Inflammatory macrophage treated with lipopolysaccharide for 4 hours (primary cell): ENCODE data around the gene IGFBP4.

Experiments
- DNase-seq: peaks from one replicate; pipeline ENCODE4 v3.0.0-alpha.2; 2020

Gene IGFBP4

DNA sequence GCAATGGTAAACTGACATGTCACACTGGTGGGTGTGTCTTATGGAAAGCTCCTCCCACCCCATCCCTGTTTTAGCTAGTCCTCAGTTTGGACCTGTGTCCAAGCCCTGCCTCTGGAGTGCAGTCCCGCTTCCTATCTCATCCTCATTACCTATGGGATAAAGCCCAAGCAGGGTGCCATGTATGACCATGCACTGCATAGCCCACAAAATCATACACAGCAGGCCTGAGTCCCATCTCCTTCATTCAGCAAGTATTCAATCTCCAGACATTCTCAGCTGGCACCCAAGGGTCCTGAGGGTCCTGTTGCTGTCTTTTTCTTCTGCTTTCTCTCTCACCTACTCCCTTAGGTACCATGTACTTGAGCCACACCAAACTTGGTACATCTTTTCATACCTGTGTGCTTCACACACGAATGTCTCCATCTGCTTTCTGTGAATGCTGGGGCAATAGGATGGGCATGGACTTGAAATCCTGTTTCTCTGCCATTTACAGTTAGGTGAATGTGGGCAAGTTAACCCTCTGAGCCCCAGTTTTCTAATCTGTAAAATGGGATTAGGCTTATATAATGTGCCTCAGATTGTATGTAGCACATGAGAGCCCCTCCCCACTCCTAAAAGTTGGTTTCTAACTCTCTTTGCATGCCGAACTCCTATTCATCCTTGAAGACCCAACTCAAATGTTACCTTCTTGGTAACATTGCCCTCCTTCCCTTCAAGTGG, 29.6 kb downstream of the IGFBP4 start:
- DNase-seq = no peak

DNA sequence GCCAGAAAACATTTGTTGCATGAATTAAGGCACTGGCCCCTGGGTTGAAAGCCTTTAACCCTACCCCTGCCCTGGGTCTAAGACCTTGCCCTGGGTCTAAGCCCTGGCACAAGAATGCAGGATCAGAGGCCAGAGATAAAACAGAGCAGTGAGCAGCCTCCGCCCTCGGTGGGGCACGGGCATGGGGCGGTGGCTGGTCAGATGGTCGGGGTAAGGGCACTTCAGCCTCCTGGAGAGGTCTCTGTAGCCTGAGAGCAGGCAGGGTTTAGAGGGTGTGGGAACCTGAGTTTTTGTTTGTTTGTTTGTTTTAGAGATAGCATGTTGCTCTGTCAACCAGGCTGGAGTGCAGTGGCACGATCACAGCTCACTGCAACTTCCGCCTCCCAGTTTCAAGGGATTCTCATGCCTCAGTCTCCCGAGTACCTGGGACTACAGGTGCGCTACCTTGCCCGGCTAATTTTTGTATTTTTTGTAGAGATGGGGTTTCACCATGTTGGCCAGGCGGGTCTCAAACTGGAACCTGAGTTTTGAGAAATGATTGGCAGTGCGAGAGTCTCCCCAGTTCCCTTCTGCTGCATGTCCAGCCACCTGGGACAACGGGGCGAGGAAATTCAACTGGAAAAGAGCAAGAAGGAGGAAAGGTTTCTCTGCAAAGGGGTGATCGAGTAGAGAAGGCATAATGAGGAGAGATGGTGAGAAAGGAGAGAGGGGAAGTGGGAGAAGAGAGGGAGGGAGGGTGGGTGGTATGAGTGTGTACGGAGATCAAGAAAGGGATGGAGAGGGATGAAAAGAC, 30.5 kb downstream of the IGFBP4 start:
- DNase-seq = no peak

GRCh38 chr17:40474419-40475002, 31.3 kb downstream of the IGFBP4 start:
- DNase-seq = no peak

GRCh38 chr17:40475234-40475908, 32.1 kb downstream of the IGFBP4 start:
- no peak for DNase-seq

GRCh38 chr17:40477796-40478195, 34.5 kb downstream of the IGFBP4 start:
- no peak for DNase-seq

DNA sequence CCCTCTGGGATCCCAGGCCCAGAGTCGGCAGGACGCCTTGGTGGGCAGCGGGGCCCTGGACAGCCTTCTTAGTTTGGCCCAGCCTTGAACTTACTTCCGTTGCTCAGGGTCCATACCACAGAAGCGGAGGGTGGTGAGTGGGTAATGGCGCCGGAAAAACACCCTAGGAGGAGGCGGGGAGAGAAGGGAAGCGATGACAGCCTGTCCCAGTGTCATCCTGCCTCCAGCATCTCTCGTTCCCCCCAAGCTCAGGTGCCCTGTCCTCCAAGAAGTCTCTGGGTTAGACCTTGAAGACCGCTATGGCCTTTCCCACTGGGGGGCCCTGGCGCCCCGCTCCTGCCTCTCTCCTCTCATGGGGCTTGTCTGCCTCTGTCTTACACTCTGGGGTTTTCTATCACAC, 35.2 kb downstream of the IGFBP4 start:
- no peak for DNase-seq

DNA sequence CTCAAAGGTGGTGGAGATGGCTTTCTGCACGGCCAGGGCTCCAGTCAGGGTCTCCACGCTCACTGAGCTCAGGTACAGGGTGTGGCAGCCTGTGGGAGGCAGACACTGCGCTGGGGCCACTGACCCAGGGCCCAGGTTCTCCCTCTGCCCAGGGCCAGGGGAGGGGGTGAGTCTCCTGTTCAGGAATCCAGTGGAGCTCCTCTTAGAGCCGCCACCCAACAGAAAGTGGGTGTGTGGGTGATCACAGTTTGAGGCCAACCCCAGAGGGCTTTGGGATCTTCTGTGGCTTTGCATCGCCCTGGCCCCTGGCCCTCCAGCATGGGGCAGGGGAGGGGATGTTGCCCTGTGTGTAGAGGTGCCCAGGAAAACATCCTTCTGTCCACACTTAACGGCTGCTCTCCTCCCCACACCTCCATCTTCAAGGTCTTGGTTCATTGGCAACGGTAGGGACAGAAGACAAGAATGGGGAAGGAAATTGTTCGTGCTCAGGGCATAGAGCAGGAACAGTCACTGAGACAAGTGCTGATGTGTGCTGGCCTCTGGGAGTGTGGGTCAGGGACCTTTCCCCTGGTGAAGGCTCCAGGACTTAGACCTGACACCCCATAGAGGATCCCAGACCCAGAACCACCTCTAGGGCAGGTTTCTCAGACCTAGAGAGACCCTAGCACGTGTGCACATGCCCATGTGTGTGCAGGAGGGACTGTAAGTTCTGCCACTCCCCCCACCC, 36.7 kb downstream of the IGFBP4 start:
- no peak for DNase-seq

DNA sequence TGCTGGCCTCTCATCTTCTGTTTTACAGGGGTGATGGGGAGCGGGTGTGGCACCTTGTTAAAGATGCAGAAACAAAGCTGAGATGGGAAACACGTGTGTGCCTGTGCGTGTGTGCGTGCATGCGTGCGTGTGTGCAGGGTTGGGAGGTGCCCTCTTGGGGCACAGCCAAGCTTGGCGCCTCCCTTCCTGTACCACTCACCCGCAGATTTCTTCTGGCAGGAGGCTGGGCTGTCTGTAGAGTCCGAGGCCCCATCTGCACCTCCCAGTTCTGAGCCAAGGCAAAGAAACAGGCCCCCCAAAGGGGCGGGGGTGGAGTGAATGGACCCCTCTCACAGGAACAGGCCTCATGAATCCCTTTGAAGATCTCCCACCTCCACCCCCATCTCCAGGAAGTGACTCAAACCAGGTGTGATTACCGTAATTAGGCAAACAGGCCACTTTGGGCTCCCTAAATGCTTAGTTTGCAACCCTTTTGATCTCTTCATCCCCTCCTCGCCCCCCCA, 37.3 kb downstream of the IGFBP4 start:
- DNase-seq = no peak

DNA sequence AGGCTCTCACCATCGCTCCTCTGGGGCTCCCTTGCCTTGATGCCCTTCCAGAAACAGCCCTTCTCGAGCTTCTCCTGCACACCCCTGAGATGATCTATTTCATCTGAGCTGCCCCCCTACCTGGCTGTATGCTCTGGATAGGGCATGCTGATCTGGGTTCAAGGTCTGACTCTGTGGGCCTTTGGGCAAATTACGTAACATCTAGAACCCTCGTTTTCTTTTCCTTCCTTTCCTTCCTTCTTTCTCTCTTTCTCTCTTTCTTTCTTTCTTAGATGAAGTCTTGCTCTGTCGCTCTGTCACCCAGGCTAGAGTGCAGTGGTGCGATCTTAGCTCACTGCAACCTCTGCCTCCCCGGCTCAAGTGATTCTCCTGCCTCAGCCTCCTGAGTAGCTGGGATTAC, 37.9 kb downstream of the IGFBP4 start:
- DNase-seq = no peak

DNA sequence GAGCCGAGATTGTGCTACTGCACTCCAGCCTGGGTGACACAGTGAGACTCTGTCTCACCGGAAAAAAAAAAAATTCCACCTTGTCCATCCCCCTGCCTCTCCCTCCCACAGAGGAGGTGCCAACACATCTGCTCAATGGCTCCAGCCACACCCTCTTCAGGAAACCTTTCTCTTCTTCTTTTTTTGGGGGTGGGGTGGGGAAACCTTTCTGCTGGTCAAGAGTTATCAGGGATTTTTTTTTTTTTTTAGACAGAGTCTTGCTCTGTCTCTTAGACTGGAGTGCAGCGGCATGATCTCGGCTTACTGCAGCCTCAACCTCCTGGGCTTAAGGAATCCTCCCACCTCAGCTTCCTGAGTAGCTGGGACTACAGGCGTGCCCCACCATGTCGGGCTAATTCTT, 39.5 kb downstream of the IGFBP4 start:
- DNase-seq = no peak

- DNase-seq = no peak
These were observed 40.4 kb downstream of the IGFBP4 start for GRCh38 chr17:40483679-40484078.

DNA sequence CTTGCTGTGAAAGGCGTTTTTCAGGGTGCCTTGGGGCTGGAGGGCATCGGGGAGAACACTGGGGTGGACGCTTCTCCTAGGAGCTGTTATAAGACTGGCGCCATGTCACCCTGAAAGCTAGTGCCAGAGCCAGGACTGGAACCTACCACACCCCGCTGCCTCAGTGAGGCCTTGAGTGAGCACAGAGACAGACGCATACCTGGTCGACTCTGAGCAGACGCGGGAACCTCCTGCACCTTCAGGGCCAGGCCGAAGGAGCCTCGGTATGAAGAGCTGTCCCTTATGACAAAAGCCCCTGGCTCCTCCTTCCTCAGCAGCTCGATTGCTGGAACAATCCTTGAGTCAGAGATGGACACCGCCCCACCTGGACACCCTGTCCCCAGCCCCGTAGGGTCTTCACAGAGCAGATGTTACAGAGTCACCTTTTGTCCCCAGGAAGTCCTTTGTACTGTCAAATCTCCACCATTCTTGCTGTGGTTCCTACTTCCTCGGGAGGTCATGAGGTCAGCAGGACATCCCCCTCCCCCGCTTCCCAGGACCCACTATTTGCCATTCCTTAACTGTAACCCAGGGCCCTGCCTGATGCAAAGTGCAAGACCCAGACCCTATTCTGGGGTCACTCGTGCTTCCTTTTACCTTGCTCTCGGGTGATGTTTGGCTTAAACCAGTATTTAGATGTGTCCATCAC, 41.2 kb downstream of the IGFBP4 start:
- no peak for DNase-seq

DNA sequence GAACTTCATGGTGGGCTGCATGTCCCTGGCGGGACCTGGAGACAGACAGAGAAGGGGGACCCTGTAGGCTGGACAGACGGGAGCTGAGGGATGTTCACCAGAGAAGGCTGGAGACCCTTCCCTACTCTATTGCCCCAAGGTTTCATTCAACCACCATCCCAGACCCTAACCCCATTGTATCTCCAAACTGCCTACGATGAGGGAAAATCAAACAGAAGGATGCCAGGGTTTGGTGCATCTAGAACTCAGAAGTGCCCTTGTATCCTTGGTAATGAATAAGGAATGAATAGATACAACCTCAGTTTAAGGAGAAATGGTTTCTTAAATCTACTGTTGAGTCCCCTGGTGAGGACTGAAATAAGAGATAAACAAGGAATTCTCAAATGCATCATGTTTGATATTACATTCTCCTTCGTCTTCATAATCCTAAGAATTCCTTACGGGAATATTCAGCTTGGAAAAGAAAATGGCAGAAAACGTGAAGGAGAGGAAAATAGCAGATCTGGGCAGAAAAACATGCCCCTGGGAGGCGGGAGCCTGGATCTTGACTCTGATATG, 41.8 kb downstream of the IGFBP4 start:
- no peak for DNase-seq

DNA sequence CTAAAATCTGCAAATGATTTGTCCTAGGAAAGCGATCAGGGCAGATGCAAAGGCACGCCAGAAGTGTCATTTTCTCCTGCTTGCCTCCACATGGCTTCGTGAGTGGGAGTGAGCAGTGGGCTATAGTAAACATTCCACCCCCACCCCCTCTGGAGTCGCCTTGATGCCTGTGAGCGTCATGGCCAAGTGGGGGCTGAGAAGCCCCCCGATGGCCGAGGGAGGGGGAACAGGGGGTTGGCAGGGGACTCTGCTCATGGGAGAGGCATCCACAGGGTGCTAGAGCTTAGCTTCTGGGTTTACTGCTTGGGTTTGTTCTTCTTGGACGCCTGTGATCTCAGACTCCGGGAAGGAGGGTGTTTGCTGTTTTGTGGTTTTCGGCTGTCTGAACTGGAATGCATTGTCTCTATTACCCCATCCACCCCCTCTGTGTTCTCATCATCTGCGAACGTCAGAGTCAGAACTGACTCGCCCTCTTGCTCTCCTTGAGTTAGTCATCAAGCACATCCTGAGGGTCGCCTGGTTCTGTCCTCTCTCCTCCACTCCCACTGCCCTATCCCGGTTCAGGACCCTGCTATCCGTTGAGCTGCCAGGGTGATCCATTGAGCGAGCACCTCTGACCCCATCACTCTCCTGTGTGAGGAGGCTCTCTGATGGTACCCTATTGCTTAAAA, 42.7 kb downstream of the IGFBP4 start:
- peak; percentile 61 for DNase-seq

DNA sequence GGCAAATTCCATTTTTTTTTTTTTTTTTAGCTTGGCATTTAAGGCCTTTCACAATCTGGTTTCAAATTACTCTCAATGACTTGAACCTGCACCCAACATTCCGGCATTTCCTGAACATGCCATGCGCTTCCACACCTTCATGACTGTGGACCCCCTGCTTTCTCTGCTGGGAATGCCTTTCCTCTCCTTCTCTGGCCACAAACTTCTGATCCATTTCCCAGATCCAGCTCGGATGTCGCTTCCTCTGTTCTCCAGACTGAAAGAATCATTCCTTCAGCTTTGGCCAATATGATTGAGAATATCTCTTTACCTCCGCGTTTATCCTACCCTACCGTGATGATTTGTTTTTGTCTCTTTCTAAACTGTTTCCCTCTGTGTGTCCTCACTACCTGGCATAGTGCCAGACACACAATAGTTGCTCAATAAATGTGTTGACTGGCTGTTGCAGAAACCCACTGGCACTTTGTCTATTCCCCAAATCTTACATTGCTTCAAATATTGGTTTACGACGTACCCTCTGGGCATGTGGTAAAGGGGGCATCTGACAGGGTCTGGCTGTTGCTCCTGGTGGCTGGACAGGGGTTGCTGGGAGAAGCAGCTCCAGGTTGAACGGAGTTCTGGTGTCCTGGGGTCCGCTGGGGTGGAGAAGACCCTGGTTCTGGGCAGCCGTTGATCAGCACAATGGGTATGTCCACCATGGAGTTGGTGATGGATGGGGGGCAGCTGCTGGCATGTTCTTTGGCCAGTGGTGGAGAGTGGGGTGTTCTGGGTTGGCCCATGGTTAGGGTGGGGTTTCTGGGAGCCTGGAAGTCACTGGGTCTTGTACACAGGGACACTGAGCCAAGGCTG, 43.5 kb downstream of the IGFBP4 start:
- peak; percentile 52 for DNase-seq

DNA sequence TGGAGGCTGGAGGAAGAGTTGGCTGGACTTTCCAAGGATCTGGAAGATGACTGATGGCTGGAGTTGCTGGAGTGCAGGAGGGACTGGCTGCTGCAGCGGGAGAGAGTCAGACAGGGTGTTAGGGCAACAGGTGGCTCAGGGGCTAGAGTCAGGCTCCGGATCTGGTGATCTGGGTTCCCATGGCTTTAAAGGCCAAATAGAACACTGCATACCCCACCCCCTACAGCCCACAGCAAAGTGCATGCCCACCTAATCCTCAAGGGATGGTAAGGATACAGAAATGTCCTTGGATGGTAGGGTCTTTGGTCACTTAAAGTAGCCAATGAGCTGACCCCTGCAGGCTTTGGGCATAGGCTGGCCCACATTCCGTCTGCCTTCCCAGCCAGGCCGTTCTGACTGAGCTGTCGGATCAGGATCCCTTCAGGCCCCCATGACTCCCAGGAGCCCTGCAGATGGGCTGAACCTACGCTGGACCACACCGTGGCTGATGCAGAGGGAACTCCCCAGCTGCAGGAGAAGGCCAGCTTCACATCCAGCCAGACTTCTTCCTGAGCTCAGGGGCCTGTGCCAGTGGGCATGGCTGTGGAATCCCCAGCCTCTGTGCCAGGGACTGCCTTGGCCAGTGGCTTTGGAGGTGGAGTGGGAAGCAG, 44.2 kb downstream of the IGFBP4 start:
- DNase-seq = no peak

DNA sequence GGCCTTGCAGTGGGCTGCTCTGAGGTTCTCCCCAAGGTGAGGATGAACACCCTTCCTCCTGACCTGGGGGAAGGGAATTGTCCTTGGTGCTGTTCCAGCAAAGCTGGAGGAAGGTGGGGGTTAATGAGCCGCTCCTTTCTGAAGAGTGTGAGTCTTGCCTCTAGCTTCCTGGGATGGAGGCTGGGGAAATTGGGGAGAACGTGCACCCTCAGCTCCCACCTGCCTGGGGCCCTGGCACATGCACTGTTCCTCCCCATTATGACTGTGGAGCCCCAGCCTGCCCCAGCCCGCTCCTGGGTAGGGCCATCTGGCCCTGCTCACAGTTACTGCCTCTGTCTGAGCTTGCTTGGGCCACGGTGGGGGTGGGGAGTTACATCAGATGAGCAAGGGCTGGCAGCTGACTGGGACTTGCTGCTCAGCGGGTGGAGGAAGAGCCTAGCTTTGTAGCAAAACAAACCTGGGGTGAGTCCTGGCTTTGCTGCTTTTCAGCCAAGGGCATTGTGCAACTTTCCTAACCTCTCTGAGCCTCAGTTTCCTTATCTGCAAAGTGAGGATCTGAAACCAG, 47.1 kb downstream of the IGFBP4 start:
- DNase-seq = no peak

DNA sequence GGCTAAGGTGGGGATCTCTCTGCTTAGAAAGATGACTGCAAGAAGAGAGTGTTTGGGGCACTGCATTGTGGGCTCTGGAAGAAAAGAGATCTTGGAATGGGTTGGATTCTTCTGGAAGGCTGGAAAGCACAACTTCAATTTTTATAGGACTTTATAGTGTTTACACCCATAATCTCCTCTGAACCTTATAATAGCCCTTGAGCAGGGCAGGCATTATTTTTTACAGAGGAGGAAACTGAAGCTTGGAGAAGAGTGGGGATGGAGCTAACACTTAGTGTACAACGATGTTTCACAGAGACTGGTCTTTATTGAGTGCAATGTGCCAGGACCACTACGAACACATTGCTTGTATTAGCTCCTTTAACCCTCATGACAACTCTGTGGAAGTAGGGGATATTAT, 47.7 kb downstream of the IGFBP4 start:
- no peak for DNase-seq

GRCh38 chr17:40491486-40491885, 48.2 kb downstream of the IGFBP4 start:
- no peak for DNase-seq
